WTC11 (cell line): ENCODE data around the gene CAMK2N2.

Source experiments
- AR ChIP-seq: fragments of 250-450 bp; sonication (Bioruptor Pico); IDR thresholded peaks from 2 replicates; pipeline ENCODE4 v1.9.0; 2021; ENCODE audit warnings: mild to moderate bottlenecking
- ARID4B ChIP-seq: sonication (generic); formaldehyde crosslinking; IDR thresholded peaks from 2 replicates; pipeline ENCODE4 v1.8.0; 2023; ENCODE audit warnings: missing genetic modification reagents, mild to moderate bottlenecking, borderline replicate concordance
- CTCF ChIP-seq: fragments of 200-600 bp; IDR thresholded peaks from 2 replicates; pipeline ENCODE4 v1.8.0; 2022; ENCODE audit warnings: antibody characterized with exemption
- E2F5 ChIP-seq: sonication (generic); formaldehyde crosslinking; IDR thresholded peaks from 2 replicates; pipeline ENCODE4 v1.8.1; 2022; ENCODE audit warnings: mild to moderate bottlenecking, moderate library complexity, missing genetic modification reagents
- JUN ChIP-seq: sonication (generic); formaldehyde crosslinking; IDR thresholded peaks from 2 replicates; pipeline ENCODE4 v1.8.0; 2023; ENCODE audit warnings: mild to moderate bottlenecking, missing genetic modification reagents
- MAX ChIP-seq: sonication (generic); formaldehyde crosslinking; IDR thresholded peaks from 2 replicates; pipeline ENCODE4 v1.8.0; 2022; ENCODE audit warnings: mild to moderate bottlenecking, missing genetic modification reagents
- NR1H2 ChIP-seq: sonication (generic); formaldehyde crosslinking; IDR thresholded peaks from 2 replicates; pipeline ENCODE4 v1.9.0; 2021; ENCODE audit warnings: mild to moderate bottlenecking, moderate library complexity, missing genetic modification reagents
- USF2 ChIP-seq: sonication (generic); formaldehyde crosslinking; IDR thresholded peaks from 2 replicates; pipeline ENCODE4 v1.8.1; 2023; ENCODE audit warnings: mild to moderate bottlenecking, missing genetic modification reagents, moderate library complexity

- no peak for TF ChIP-seq USF2
- no peak for TF ChIP-seq CTCF
- TF ChIP-seq NR1H2: no peak
- no peak for TF ChIP-seq AR
- TF ChIP-seq E2F5 (CRISPR knock-in tag): no peak
- TF ChIP-seq MAX (CRISPR knock-in tag): no peak
- no peak for TF ChIP-seq ARID4B (CRISPR knock-in tag)
- TF ChIP-seq JUN: no peak
These were observed 37.4 kb downstream of the CAMK2N2 start for GRCh38 chr3:184223946-184224345.
